DOHH2 (cell line): ENCODE measurements around the gene MLXIP.

Source experiments
- H3F3A ChIP-seq: fragments of 200-600 bp; sonication (generic), shearing (Covaris generic); 2 replicates; pipeline ENCODE4 v1.6.0; 2016; ENCODE audit warnings: antibody characterized with exemption, mild to moderate bottlenecking; ENCODE audit not compliant: control insufficient read depth, insufficient read depth
- H3K27ac ChIP-seq: fragments of 200-600 bp; sonication (generic); 2 replicates; pipeline ENCODE4 v1.5.1; 2014; ENCODE audit warnings: low read depth, mild to moderate bottlenecking, low read length, moderate library complexity
- H3K27me3 ChIP-seq: fragments of 200-600 bp; sonication (generic); 2 replicates; pipeline ENCODE4 v1.6.1; 2014; ENCODE audit warnings: mild to moderate bottlenecking, low read length, mixed read lengths; ENCODE audit not compliant: control insufficient read depth
- H3K36me3 ChIP-seq: fragments of 200-600 bp; sonication (generic); 2 replicates; pipeline ENCODE4 v1.6.1; 2014; ENCODE audit warnings: mild to moderate bottlenecking, low read length, moderate library complexity, mixed read lengths; ENCODE audit not compliant: control insufficient read depth
- H3K4me1 ChIP-seq: fragments of 200-600 bp; sonication (generic); 2 replicates; pipeline ENCODE4 v1.6.1; 2014; ENCODE audit warnings: mild to moderate bottlenecking, low read length, mixed read lengths; ENCODE audit not compliant: control insufficient read depth
- H3K4me2 ChIP-seq: fragments of 200-600 bp; sonication (generic); 2 replicates; pipeline ENCODE4 v1.6.0; 2014; ENCODE audit warnings: mild to moderate bottlenecking, low read length, moderate library complexity
- H3K4me3 ChIP-seq: fragments of 200-600 bp; sonication (generic); 2 replicates; pipeline ENCODE4 v1.5.1; 2014; ENCODE audit warnings: mild to moderate bottlenecking, low read length, mixed read lengths
- H3K79me2 ChIP-seq: fragments of 200-600 bp; sonication (generic); 2 replicates; pipeline ENCODE4 v1.6.1; 2014; ENCODE audit warnings: mild to moderate bottlenecking, low read length, mixed read lengths; ENCODE audit not compliant: control insufficient read depth
- H3K9me2 ChIP-seq: fragments of 200-600 bp; sonication (generic); replicated peaks from 2 replicates; pipeline ENCODE4 v1.6.1; 2014; ENCODE audit warnings: mild to moderate bottlenecking, low read length, mixed read lengths; ENCODE audit not compliant: control insufficient read depth
- H3K9me3 ChIP-seq: fragments of 200-600 bp; sonication (generic); 2 replicates; pipeline ENCODE4 v1.6.1; 2014; ENCODE audit warnings: antibody characterized with exemption, low read length, mixed read lengths; ENCODE audit not compliant: control insufficient read depth, insufficient read depth
- H4K20me1 ChIP-seq: fragments of 200-600 bp; sonication (generic); 2 replicates; pipeline ENCODE4 v1.6.0; 2014; ENCODE audit warnings: low read depth, mild to moderate bottlenecking, antibody characterized with exemption, low read length, moderate library complexity; ENCODE audit not compliant: control insufficient read depth, insufficient read depth
- CTCF ChIP-seq: fragments of 200-600 bp; sonication (generic); IDR thresholded peaks from one replicate; pipeline ENCODE4 v1.5.1; 2014; ENCODE audit warnings: antibody characterized with exemption, mild to moderate bottlenecking, low read depth, low read length; ENCODE audit not compliant: poor library complexity, severe bottlenecking
- EZH2phosphoT487 ChIP-seq: fragments of 200-600 bp; sonication (generic); IDR thresholded peaks from 2 replicates; pipeline ENCODE4 v1.6.1; 2017; ENCODE audit warnings: borderline replicate concordance, mild to moderate bottlenecking, antibody characterized with exemption, low read length, moderate library complexity, mixed read lengths

Gene MLXIP

GRCh38 chr12:122127839-122128238 is 49.3 kb downstream of the MLXIP start:
- Histone ChIP-seq H3K9me3 (no peaks in the 10 kb centered on the region), H3K79me2 (peaks cover 40% of the 10 kb centered on the region), H3K4me1 (peaks cover 29% of the 10 kb centered on the region), H3K4me2 (peak overlapping the region; percentile 48), H3K27ac (no peak overlapping the region), H3K4me3 (peak overlapping the region; percentile 33; the same call in 1 of the 2 replicates), H3K9me2 (no peaks in the 10 kb centered on the region), H3K27me3 (no peaks in the 10 kb centered on the region), H3K36me3 (peaks cover 59% of the 10 kb centered on the region), H3F3A (no peaks in the 10 kb centered on the region), H4K20me1 (no peaks in the 10 kb centered on the region)
- no peak for TF ChIP-seq CTCF

- H3K27ac ChIP-seq, result no peak overlapping the region
- no peak overlapping the region for H3K4me2 ChIP-seq
- no peaks in the 10 kb centered on the region for H3F3A ChIP-seq
- peaks cover 60% of the 10 kb centered on the region for H3K36me3 ChIP-seq
- H3K4me3 ChIP-seq, result no peak overlapping the region
- H4K20me1 ChIP-seq, result no peaks in the 10 kb centered on the region
- peaks cover 23% of the 10 kb centered on the region for H3K4me1 ChIP-seq
- no peaks in the 10 kb centered on the region for H3K27me3 ChIP-seq
- H3K9me3 ChIP-seq, result no peaks in the 10 kb centered on the region
- TF ChIP-seq CTCF (no peak), EZH2phosphoT487 (no peak)
- peaks cover 33% of the 10 kb centered on the region for H3K79me2 ChIP-seq
- H3K9me2 ChIP-seq, result no peaks in the 10 kb centered on the region
Observed at GRCh38 chr12:122128481-122128880, 49.9 kb downstream of the MLXIP start.

- Histone ChIP-seq H3K4me3 (no peak overlapping the region), H4K20me1 (no peaks in the 10 kb centered on the region), H3K36me3 (peaks cover 58% of the 10 kb centered on the region), H3F3A (no peaks in the 10 kb centered on the region), H3K4me1 (peaks cover 20% of the 10 kb centered on the region), H3K9me3 (no peaks in the 10 kb centered on the region), H3K79me2 (peaks cover 29% of the 10 kb centered on the region), H3K27me3 (no peaks in the 10 kb centered on the region), H3K4me2 (no peak overlapping the region), H3K9me2 (no peaks in the 10 kb centered on the region), H3K27ac (no peak overlapping the region)
- TF ChIP-seq CTCF (no peak), EZH2phosphoT487 (no peak)
Observed at GRCh38 chr12:122129131-122129530, 50.6 kb downstream of the MLXIP start.

DNA sequence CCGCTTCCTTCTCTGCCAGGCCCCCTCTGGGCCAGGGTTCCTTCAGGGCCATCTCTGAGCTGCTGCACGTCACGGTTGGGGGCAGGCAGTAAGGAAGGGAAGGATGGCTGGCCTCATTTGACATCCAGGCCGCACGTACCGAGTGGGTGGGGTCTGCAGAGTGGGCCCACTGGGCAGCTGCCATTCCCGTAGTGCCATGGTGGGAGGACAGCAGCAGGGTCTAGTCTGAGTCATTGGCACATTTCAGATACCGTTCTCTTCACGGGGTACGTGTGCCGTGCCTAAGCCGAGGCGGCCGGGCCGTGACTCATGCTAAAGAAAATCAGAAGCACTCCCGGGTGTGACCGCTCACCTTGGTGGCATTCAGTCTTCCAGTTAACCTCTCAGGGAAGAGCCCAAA is 51.6 kb downstream of the MLXIP start:
- no peak for TF ChIP-seq EZH2phosphoT487
- no peak for TF ChIP-seq CTCF
- no peaks in the 10 kb centered on the region for H3K27me3 ChIP-seq
- H3K4me3 ChIP-seq, result no peak overlapping the region
- no peak overlapping the region for H3K27ac ChIP-seq
- H4K20me1 ChIP-seq, result no peaks in the 10 kb centered on the region
- H3F3A ChIP-seq, result no peaks in the 10 kb centered on the region
- H3K9me2 ChIP-seq, result no peaks in the 10 kb centered on the region
- no peaks in the 10 kb centered on the region for H3K9me3 ChIP-seq
- H3K4me2 ChIP-seq, result no peak overlapping the region
- peaks cover 20% of the 10 kb centered on the region for H3K4me1 ChIP-seq
- peaks cover 61% of the 10 kb centered on the region for H3K36me3 ChIP-seq
- H3K79me2 ChIP-seq, result peaks cover 21% of the 10 kb centered on the region
